ENCODE data around the gene MICB.

DNA sequence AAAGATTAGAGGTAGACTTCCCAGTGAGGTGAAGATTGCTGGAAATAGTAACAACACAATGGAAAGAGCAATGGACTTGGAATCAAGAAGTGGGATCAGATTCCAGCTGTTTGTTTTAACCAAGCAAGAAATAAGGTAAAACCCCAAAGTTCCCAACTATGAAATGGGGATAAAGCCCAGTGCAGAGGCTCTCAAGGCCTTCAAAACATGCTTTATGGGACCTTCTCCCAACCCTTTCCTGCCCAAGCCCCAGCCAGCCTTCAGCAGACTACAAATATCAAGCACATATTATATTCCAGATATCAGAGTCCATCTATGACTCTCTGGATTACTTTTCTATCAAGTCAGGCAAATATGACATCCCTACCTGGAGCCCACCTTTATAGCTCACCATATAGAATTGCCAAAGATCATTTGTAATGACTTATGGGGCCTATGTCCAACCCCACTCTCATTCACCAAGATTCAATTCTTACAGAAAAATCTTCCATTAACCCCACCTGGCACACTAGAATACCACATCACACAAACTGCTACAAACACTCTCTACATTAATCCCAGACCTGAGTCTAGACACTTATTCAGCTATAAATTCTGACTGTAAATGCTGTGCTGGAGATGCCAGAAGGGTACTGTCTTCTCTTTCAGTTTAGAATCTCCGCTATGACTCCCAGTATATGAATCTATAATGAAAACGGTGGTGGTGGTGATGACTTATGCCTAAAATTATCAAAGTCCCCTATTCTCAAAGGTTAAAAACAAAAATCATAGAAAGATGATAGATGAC, 37.8 kb downstream of the MICB start:
- no peak for TF ChIP-seq POLR2A (IDR thresholded peaks at IDR 0.05; ENCODE audit: borderline replicate concordance, extremely low read depth, insufficient read depth, insufficient read length)
- TF ChIP-seq, protein P1, sequence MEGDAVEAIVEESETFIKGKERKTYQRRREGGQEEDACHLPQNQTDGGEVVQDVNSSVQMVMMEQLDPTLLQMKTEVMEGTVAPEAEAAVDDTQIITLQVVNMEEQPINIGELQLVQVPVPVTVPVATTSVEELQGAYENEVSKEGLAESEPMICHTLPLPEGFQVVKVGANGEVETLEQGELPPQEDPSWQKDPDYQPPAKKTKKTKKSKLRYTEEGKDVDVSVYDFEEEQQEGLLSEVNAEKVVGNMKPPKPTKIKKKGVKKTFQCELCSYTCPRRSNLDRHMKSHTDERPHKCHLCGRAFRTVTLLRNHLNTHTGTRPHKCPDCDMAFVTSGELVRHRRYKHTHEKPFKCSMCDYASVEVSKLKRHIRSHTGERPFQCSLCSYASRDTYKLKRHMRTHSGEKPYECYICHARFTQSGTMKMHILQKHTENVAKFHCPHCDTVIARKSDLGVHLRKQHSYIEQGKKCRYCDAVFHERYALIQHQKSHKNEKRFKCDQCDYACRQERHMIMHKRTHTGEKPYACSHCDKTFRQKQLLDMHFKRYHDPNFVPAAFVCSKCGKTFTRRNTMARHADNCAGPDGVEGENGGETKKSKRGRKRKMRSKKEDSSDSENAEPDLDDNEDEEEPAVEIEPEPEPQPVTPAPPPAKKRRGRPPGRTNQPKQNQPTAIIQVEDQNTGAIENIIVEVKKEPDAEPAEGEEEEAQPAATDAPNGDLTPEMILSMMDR (IDR thresholded peaks at IDR 0.05 in 2 of 3, conservative IDR thresholded peaks at IDR 0.05 in 1 of 3; ENCODE audit: borderline replicate concordance in 1 of 3, insufficient read depth in 1 of 3, low read depth in 2 of 3, low read length in 2 of 3): no peak
- TF ChIP-seq JUND (IDR thresholded peaks at IDR 0.05): no peak
- TF ChIP-seq, protein P2, sequence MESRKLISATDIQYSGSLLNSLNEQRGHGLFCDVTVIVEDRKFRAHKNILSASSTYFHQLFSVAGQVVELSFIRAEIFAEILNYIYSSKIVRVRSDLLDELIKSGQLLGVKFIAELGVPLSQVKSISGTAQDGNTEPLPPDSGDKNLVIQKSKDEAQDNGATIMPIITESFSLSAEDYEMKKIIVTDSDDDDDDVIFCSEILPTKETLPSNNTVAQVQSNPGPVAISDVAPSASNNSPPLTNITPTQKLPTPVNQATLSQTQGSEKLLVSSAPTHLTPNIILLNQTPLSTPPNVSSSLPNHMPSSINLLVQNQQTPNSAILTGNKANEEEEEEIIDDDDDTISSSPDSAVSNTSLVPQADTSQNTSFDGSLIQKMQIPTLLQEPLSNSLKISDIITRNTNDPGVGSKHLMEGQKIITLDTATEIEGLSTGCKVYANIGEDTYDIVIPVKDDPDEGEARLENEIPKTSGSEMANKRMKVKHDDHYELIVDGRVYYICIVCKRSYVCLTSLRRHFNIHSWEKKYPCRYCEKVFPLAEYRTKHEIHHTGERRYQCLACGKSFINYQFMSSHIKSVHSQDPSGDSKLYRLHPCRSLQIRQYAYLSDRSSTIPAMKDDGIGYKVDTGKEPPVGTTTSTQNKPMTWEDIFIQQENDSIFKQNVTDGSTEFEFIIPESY (IDR thresholded peaks at IDR 0.05; ENCODE audit: extremely low read depth, insufficient replicate concordance, low read length): no peak
- TF ChIP-seq ATF3 (IDR thresholded peaks at IDR 0.05): no peak
- TF ChIP-seq EZH2 (IDR thresholded peaks at IDR 0.05): no peak
- TF ChIP-seq, protein P3, sequence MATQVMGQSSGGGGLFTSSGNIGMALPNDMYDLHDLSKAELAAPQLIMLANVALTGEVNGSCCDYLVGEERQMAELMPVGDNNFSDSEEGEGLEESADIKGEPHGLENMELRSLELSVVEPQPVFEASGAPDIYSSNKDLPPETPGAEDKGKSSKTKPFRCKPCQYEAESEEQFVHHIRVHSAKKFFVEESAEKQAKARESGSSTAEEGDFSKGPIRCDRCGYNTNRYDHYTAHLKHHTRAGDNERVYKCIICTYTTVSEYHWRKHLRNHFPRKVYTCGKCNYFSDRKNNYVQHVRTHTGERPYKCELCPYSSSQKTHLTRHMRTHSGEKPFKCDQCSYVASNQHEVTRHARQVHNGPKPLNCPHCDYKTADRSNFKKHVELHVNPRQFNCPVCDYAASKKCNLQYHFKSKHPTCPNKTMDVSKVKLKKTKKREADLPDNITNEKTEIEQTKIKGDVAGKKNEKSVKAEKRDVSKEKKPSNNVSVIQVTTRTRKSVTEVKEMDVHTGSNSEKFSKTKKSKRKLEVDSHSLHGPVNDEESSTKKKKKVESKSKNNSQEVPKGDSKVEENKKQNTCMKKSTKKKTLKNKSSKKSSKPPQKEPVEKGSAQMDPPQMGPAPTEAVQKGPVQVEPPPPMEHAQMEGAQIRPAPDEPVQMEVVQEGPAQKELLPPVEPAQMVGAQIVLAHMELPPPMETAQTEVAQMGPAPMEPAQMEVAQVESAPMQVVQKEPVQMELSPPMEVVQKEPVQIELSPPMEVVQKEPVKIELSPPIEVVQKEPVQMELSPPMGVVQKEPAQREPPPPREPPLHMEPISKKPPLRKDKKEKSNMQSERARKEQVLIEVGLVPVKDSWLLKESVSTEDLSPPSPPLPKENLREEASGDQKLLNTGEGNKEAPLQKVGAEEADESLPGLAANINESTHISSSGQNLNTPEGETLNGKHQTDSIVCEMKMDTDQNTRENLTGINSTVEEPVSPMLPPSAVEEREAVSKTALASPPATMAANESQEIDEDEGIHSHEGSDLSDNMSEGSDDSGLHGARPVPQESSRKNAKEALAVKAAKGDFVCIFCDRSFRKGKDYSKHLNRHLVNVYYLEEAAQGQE (IDR thresholded peaks at IDR 0.05; ENCODE audit: low read depth): no peak
- no peak for TF ChIP-seq SRF (IDR thresholded peaks at IDR 0.05; ENCODE audit: low read depth)

Data from HCT116 (cell line).